D721Med (cell line): ENCODE results near the gene ANAPC13.

Source experiments
- DNase-seq: peaks from one replicate; pipeline ENCODE4 v3.0.0; 2011; ENCODE audit warnings: low spot score; ENCODE audit not compliant: insufficient read length
- FAIRE-seq: peaks from 2 replicates; lab custom pipeline; 2011; peaks lifted over from hg19 to GRCh38; lab: Jason Lieb, UNC
- TF ChIP-seq, protein P1 (sequence below): IDR thresholded peaks from 2 replicates; pipeline ENCODE4 v1.5.1; 2012; ENCODE audit warnings: mild to moderate bottlenecking, control low read depth; ENCODE audit not compliant: insufficient read depth; ENCODE audit errors: missing control alignments

The ANAPC13 gene

DNA sequence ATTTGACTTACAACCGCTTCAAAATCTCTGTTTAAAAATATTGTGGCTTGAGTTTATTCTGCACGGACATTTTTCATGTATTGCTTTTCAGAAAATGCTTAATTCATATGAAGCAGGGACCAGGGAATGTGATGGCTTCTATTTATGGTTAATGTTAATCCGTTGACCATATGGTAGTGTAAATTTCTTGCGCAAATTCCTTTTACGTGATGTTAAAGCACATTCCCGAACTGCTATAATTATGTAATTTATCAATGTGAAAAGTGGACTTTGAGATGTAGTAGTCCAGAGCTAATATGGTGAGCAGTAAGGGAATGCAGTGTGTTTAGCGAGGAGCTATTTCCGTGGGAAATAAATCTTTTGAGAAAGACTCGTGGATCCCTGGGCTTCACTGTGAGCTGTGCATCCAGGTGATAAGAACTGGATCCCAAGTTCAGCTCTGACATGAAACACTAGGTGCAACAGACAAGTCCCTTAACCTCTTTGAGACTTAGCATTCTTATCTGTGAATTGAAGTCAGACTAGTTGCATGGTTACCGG lies 27.3 kb downstream of the ANAPC13 start:
- no peak for DNase-seq
- TF ChIP-seq, protein P1, sequence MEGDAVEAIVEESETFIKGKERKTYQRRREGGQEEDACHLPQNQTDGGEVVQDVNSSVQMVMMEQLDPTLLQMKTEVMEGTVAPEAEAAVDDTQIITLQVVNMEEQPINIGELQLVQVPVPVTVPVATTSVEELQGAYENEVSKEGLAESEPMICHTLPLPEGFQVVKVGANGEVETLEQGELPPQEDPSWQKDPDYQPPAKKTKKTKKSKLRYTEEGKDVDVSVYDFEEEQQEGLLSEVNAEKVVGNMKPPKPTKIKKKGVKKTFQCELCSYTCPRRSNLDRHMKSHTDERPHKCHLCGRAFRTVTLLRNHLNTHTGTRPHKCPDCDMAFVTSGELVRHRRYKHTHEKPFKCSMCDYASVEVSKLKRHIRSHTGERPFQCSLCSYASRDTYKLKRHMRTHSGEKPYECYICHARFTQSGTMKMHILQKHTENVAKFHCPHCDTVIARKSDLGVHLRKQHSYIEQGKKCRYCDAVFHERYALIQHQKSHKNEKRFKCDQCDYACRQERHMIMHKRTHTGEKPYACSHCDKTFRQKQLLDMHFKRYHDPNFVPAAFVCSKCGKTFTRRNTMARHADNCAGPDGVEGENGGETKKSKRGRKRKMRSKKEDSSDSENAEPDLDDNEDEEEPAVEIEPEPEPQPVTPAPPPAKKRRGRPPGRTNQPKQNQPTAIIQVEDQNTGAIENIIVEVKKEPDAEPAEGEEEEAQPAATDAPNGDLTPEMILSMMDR = no peak
- no peak for FAIRE-seq

DNA sequence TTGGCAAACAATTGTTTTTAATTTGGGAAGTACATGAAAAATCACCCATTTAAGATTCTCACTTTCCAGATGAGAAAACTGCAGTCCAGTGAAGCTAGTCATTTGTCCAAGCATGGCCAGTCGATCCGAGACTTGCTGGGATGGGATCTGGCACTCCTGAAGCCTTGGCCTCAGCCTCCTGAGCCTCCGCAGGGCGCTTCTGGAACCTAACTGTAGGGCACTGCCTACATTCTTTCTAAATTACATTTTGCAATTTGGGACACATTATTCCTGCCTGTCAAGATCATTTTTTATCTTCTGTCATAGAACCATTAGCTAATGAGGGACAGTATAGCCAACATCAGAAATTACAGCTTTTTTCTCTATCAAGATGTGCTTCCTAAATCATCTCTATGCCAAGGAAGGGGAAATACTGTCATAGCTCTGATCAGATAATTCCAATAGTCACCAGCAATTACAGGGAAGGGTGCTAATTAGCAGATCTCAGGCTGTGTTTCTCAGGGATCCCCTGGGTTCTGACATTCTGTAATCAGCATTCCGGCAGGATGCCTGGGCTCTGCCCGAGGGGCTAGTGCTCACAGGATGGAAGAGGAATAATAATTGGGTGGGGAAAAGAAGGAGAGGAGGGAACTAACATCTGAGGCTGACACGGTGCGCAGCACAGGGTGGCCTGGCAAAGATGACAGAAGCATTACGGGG lies 28.3 kb downstream of the ANAPC13 start:
- no peak for DNase-seq
- FAIRE-seq = no peak
- TF ChIP-seq, protein P1 = no peak

DNA sequence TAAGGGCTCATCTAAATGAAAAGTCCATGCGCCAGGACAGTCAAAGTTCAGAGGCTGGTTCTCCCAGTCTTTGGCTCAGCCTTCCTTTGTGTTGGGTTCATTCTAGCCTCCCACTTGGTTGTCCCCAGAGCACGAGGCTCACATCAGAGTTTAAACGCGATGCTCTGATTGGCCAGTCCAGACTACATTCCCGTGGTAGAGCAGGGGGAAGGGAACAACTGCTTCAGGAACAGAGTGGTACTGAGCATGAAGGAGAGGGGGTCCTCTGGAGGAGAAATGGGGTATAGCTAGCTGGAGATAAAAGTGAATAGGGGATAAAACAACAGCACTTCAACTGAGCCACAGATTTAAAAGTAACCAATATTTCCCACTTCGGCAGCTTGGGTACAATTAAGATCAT lies 32.2 kb downstream of the ANAPC13 start:
- DNase-seq = no peak
- TF ChIP-seq, protein P1 = peak; percentile 20
- no peak for FAIRE-seq

DNA sequence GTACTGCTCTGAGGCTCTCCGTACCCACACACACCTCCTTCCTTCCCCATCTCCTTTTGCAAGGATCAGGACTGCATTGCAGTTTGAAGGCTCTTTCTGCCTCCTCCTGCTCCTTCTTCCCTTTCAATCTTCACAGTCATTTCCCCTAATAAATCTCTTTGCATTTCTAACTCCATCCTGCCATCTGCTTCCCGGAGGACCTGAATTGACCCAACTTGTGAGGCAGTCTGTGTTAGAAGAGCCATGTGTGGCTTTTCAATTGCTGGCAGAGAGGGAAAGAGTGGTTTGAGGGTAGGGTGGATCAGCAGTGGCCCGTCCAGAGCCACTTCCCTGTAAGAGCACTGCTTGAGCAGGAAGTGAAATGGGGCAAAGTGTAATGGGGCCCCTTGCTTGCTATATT lies 35.8 kb downstream of the ANAPC13 start:
- TF ChIP-seq, protein P1 = no peak
- FAIRE-seq = no peak
- DNase-seq = no peak

DNA sequence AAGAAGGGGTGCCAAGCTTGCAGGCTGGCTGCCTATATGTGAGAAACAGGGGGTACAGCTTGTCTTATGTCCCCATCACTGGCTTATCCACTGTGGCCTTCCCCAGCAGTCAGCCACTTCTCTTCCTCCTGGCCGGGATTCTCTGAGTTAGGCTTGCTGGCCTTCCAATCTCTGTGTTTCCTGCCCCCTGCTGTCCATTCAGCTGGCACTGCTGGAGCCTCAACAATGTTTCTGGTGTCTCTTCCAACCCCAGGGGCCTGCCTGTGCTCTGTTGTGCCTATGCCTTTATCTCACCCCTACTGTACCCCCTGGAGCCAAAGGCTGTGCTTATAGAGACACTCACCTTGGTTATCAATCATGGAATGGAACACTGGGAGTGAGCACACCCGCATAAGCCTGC lies 36.5 kb downstream of the ANAPC13 start:
- TF ChIP-seq, protein P1 = peak; percentile 47
- DNase-seq (no peak), FAIRE-seq (no peak)

DNA sequence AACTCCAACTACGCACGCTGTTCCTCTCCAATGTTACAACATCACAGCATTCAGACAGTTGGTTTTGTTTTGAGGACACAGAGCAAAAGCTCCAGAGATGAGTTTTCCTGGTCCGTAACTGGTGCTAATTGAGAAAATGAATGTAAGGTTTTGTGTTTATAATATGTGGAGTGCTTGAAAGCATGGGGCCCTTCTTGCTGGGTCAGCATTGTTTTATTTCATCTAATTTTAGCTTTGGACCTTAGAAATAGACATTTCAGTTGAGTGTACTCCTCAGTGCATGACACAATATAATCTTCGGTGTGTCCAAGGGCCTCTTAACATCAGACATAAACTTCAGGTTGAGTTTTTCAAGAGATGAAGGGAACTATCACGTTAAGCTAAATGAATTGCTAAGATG lies 37.1 kb downstream of the ANAPC13 start:
- DNase-seq = no peak
- no peak for FAIRE-seq
- TF ChIP-seq, protein P1 = no peak

DNA sequence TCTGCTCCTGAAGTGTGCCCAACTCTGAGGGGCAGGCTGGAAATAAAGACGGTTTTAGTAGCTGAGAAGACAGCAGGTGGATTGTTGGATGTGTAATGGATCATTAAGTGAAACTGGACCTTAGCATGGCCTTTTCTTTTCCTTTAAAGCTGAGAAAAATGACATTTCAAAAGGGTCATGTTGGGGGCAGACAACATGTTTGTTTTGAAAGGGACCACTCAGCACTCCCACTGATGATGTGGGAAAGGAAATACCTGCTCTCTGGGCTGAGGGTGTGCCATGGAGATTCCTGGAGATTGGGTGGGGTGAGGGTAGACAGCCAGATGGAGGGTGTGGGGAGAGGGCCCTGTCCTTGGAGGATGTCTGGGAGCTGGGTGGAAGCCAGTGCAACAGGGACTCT lies 38.4 kb downstream of the ANAPC13 start:
- no peak for DNase-seq
- TF ChIP-seq, protein P1 = no peak
- no peak for FAIRE-seq
